ENCODE data around the gene HSPA12B. TPM values are rescaled to one million over a fixed set of nuclear protein-coding genes. Genes with fewer than 3 reads are reported as not detected.
A peak's percentile ranks its signal among the peaks of the same experiment; 100 is the strongest.

HSPA12B gene
- total and polyA plus RNA-seq, 2 of the 13 experiments (the other 11 are each of a cell fraction or from before 2014, with no cell fraction given): 0.01 TPM; not detected in 1

DNA sequence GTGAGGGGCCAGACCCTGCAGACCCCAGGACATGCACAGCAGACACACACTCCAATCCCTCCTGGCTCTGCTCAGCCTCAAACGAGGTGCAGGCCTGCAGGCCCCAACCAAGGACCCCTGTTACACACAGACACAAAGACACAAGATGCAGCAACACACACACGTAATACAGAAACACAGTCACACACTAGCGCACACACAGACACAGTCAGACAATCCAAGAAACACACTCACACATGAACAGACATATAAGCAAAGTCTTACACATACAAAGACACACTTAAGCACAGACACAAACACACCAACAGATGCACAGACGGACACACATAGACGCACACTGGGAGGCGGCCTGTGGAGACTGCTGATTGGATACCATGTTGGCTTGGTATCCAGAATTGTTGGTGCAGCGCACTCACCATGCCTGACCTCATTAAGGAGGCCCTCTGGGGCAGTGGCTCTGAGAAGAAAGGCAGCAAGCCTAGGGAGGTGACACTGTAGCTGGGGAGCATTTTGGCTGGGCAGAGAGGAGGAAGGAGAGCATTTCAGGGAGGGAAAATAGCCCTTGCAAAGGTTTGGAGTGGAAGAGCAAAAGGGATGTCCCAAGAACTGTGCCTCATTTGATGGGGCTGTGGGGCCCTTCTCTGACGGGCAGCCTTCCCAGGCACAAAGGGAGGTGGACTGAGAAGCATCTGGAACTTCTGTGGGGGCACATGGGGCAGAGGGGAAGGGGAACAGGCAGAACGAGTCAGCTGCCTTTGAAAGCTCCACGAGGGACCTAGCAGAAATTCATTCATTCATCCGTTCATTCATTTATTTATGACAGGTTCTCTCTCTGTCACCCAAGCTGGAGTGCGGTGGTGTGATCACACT, 1.4 kb upstream of the HSPA12B start:
- WGBS (ENCODE audit: low lambda C conversion rate): 41% methylated on average over 12 of the region's 12 CpGs

More for the DNA sequence above, 1.4 kb upstream of the HSPA12B start:
- ChIA-PET CTCF (ENCODE audit: low intra/inter-chr PET ratio, low total read pairs) (no interaction called here), POLR2A (no interaction called here)
- no TSS peak for BruUV-seq (replicated peaks)
- DNase-seq (ENCODE audit: low spot score): no peak
- H3K27me3 ChIP-seq (ENCODE audit: control insufficient read depth in 1 of 2, insufficient read depth in 2 of 2, low read length in 2 of 2): peaks cover 22 to 67% of the 10 kb centered on the region in 2 experiments; a peak in 4 of 5 replicates
- intact Hi-C loops (cut with micrococcal nuclease; ENCODE audit: unreplicated experiment) (no loop called here), in situ Hi-C loops (cut with HindIII; ENCODE audit: extremely low pct_ligation_motif_present, low pct_unique_long_range_greater_than_20kb) (no loop called here)
- ATAC-seq: no peak
- no peak overlapping the region for H2AFZ ChIP-seq (ENCODE audit: low read length)
- no peaks in the 10 kb centered on the region for H3K79me2 ChIP-seq (ENCODE audit: insufficient read depth, low read length)
- H3K4me2 ChIP-seq (ENCODE audit: low read depth, low read length): no peak overlapping the region
- H3K27ac ChIP-seq (ENCODE audit: extremely low read length, insufficient read depth, low read length): no peak overlapping the region
- H3K36me3 ChIP-seq (replicated peaks in 1 of 2; ENCODE audit: control insufficient read depth in 1 of 2, insufficient read depth in 2 of 2, low read length in 2 of 2): no peaks in the 10 kb centered on the region
- H3K4me1 ChIP-seq (ENCODE audit: insufficient read depth, low read length): 0 out of 2 replicates have a peak, but pooled peaks cover 5% of the 10 kb centered on the region
- no peak overlapping the region for H3K4me3 ChIP-seq (replicated peaks in 1 of 3; ENCODE audit: insufficient read depth in 1 of 3, low read depth in 2 of 3, low read length in 3 of 3)
- 0 out of 2 replicates have a peak, but pooled peaks have one; percentile 23 for TF ChIP-seq CREB1 (IDR thresholded peaks at IDR 0.05)
- no peak for TF ChIP-seq CREB1 (CRISPR knock-in tag; IDR thresholded peaks at IDR 0.05)
- TF ChIP-seq POGZ (CRISPR knock-in tag; IDR thresholded peaks at IDR 0.05): no peak
- no peak for TF ChIP-seq SMAD1 (CRISPR knock-in tag; IDR thresholded peaks at IDR 0.05; ENCODE audit: borderline replicate concordance, low read depth)
- peak; percentile 81 for TF ChIP-seq ZNF282 (IDR thresholded peaks at IDR 0.05; ENCODE audit: partially characterized antibody)
- no peak for TF ChIP-seq SIN3B (IDR thresholded peaks at IDR 0.05; ENCODE audit: low read length)
- TF ChIP-seq ZNF121 (CRISPR knock-in tag; IDR thresholded peaks at IDR 0.05): no peak
- 0 out of 2 replicates have a peak, but pooled peaks have one; percentile 41 for TF ChIP-seq LCORL (IDR thresholded peaks at IDR 0.05)
- no peak for TF ChIP-seq LCORL (CRISPR knock-in tag; IDR thresholded peaks at IDR 0.05)
- TF ChIP-seq NBN (conservative IDR thresholded peaks at IDR 0.05): 0 out of 2 replicates have a peak, but pooled peaks have one; percentile 76
- 0 out of 2 replicates have a peak, but pooled peaks have one; percentile 52 for TF ChIP-seq PLRG1 (conservative IDR thresholded peaks at IDR 0.05)
- no peak for TF ChIP-seq SCMH1 (CRISPR knock-in tag; IDR thresholded peaks at IDR 0.05; ENCODE audit: borderline replicate concordance)
- TF ChIP-seq ZNF703 (CRISPR knock-in tag; IDR thresholded peaks at IDR 0.05; ENCODE audit: borderline replicate concordance): no peak
- TF ChIP-seq U2AF1 (optimal IDR thresholded peaks at IDR 0.05; ENCODE audit: low read depth, low read length): no peak
- TF ChIP-seq FOXA1 (IDR thresholded peaks at IDR 0.05): 0 out of 2 replicates have a peak, but pooled peaks have one; percentile 6
- TF ChIP-seq FOXA1 (CRISPR knock-in tag; IDR thresholded peaks at IDR 0.05): no peak
- TF ChIP-seq ZNF253 (CRISPR knock-in tag; IDR thresholded peaks at IDR 0.05; ENCODE audit: borderline replicate concordance): no peak
- TF ChIP-seq, protein P1, sequence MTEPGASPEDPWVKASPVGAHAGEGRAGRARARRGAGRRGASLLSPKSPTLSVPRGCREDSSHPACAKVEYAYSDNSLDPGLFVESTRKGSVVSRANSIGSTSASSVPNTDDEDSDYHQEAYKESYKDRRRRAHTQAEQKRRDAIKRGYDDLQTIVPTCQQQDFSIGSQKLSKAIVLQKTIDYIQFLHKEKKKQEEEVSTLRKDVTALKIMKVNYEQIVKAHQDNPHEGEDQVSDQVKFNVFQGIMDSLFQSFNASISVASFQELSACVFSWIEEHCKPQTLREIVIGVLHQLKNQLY (CRISPR knock-in tag; IDR thresholded peaks at IDR 0.05): no peak
- TF ChIP-seq RAD51 (IDR thresholded peaks at IDR 0.05; ENCODE audit: borderline replicate concordance): peak; percentile 20; the same call in 1 of the 2 replicates
- H3K9ac ChIP-seq (ENCODE audit: insufficient read depth, low read depth, low read length): no peak overlapping the region
- no peaks in the 10 kb centered on the region; the same call in 1 of the 2 replicates for H4K20me1 ChIP-seq (ENCODE audit: insufficient read depth, low read length)
- FAIRE-seq: no peak
- H3K9me3 ChIP-seq (ENCODE audit: low read length): no peaks in the 10 kb centered on the region

Measured in HepG2 (cell line).